ENCODE measurements around the gene ZNF22. TPM values are rescaled to one million over a fixed set of nuclear protein-coding genes. Genes with fewer than 3 reads are reported as not detected.
A peak's percentile ranks its signal among the peaks of the same experiment; 100 is the strongest.

The ZNF22 gene
- total and polyA plus RNA-seq, 2 of the 4 experiments (the other 2 are of a cell fraction): 10.6 to 12.4 TPM

- ATAC-seq (ENCODE audit: low read depth) (no peak), DNase-seq (no peak)
- dilution Hi-C loops (cut with HindIII; ENCODE audit: low sequenced_read_pairs, unreplicated experiment): no loop called here
Observed at GRCh38 chr10:44963772-44964633, 36.7 kb upstream of the ZNF22 start.

More at GRCh38 chr10:44963772-44964633, 36.7 kb upstream of the ZNF22 start:
- in situ Hi-C loops (cut with MboI; ENCODE audit: low sequenced_read_pairs) (no loop called here), intact Hi-C loops (cut with micrococcal nuclease) (no loop called here)
- peak overlapping the region; percentile 42 to 62 for H4K8ac ChIP-seq (ENCODE audit: low read depth in 2 of 2, low read length in 2 of 2)
- H3K4me3 ChIP-seq (ENCODE audit: insufficient read depth, low read depth, low read length): no peak overlapping the region
- H2AFZ ChIP-seq (replicated peaks; ENCODE audit: low read length, poor library complexity): peak overlapping the region; percentile 75
- 75% methylated on average over 7 of the region's 15 CpGs; no CpG with 5 or more reads in 1 of the 2 experiments for WGBS, 2 experiments (ENCODE audit: extremely low coverage in 2 of 2, insufficient read length in 1 of 2)
- 0 out of 2 replicates have a peak overlapping the region, but pooled peaks have one; percentile 29 for H3K14ac ChIP-seq (replicated peaks; ENCODE audit: low read depth, low read length)
- H3K27me3 ChIP-seq (ENCODE audit: control insufficient read depth, insufficient read depth, low read length): no peaks in the 10 kb centered on the region
- peak overlapping the region; percentile 21; the same call in 1 of the 3 replicates for H2BK15ac ChIP-seq (ENCODE audit: low read depth, low read length)
- no peaks in the 10 kb centered on the region for H3K9me3 ChIP-seq (ENCODE audit: control insufficient read depth, insufficient read depth, low read length)
- no peak overlapping the region for H3K56ac ChIP-seq (ENCODE audit: extremely low read depth, insufficient read depth, low read length)
- H3K36me3 ChIP-seq (ENCODE audit: control insufficient read depth, insufficient read depth, low read length): no peaks in the 10 kb centered on the region
- H2BK5ac ChIP-seq (ENCODE audit: low read depth, low read length, poor library complexity, severe bottlenecking): peak overlapping the region; percentile 6
- H2AK5ac ChIP-seq (ENCODE audit: low read depth, low read length): peak overlapping the region; percentile 22; the same call in 1 of the 2 replicates
- POLR2A ChIA-PET (ENCODE audit: unreplicated experiment): no interaction called here
- H2AK9ac ChIP-seq (replicated peaks; ENCODE audit: low read depth, low read length, poor library complexity): peak overlapping the region; percentile 6
- H2BK20ac ChIP-seq (ENCODE audit: low read depth, low read length): 0 out of 2 replicates have a peak overlapping the region, but pooled peaks have one; percentile 36
- peak overlapping the region; percentile 62 for H4K5ac ChIP-seq (ENCODE audit: low read depth, low read length)
- H3K4me2 ChIP-seq (ENCODE audit: low read depth, low read length): peak overlapping the region; percentile 27; the same call in 1 of the 2 replicates
- H3K79me1 ChIP-seq (ENCODE audit: low read depth in 1 of 2, low read length in 2 of 2): peaks cover 0 to 16% of the 10 kb centered on the region in 2 experiments; a peak in 2 of 4 replicates
- H2BK120ac ChIP-seq (ENCODE audit: low read depth, low read length): peak overlapping the region; percentile 44
- peak overlapping the region; percentile 28 for H3K18ac ChIP-seq (ENCODE audit: low read depth, low read length)
- H4K91ac ChIP-seq (ENCODE audit: insufficient read depth, low read depth, low read length): peak overlapping the region; percentile 53
- peak overlapping the region; percentile 44 for H3K4ac ChIP-seq (ENCODE audit: low read depth, low read length)
- peak overlapping the region; percentile 26; the same call in 1 of the 2 replicates for H3K27ac ChIP-seq (ENCODE audit: insufficient read depth, low read length)
- H3K4me1 ChIP-seq (ENCODE audit: control insufficient read depth, insufficient read depth, low read length): peaks cover 37% of the 10 kb centered on the region
- TF ChIP-seq BHLHE40 (IDR thresholded peaks at IDR 0.05; ENCODE audit: low read depth, low read length): no peak
- TF ChIP-seq RAD21 (IDR thresholded peaks at IDR 0.05; ENCODE audit: low read length): no peak
- no peak for TF ChIP-seq SMC3 (IDR thresholded peaks at IDR 0.05; ENCODE audit: low read depth, low read length)
- TF ChIP-seq MAFK (IDR thresholded peaks at IDR 0.05; ENCODE audit: low read depth, low read length): no peak
- TF ChIP-seq, protein P1, sequence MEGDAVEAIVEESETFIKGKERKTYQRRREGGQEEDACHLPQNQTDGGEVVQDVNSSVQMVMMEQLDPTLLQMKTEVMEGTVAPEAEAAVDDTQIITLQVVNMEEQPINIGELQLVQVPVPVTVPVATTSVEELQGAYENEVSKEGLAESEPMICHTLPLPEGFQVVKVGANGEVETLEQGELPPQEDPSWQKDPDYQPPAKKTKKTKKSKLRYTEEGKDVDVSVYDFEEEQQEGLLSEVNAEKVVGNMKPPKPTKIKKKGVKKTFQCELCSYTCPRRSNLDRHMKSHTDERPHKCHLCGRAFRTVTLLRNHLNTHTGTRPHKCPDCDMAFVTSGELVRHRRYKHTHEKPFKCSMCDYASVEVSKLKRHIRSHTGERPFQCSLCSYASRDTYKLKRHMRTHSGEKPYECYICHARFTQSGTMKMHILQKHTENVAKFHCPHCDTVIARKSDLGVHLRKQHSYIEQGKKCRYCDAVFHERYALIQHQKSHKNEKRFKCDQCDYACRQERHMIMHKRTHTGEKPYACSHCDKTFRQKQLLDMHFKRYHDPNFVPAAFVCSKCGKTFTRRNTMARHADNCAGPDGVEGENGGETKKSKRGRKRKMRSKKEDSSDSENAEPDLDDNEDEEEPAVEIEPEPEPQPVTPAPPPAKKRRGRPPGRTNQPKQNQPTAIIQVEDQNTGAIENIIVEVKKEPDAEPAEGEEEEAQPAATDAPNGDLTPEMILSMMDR (conservative IDR thresholded peaks at IDR 0.05; ENCODE audit: low read depth, low read length): no peak
- no peak for TF ChIP-seq RCOR1 (IDR thresholded peaks at IDR 0.05; ENCODE audit: insufficient replicate concordance, low read length)
- no peak for TF ChIP-seq CEBPB (IDR thresholded peaks at IDR 0.05; ENCODE audit: low read depth, low read length)
- no peak for TF ChIP-seq CHD1 (IDR thresholded peaks at IDR 0.05; ENCODE audit: low read depth, low read length)
- no peak for TF ChIP-seq USF2 (IDR thresholded peaks at IDR 0.05; ENCODE audit: low read depth, low read length)
- no peaks in the 10 kb centered on the region for H4K20me1 ChIP-seq (ENCODE audit: insufficient read depth, low read length)
- no peak overlapping the region for H3K23ac ChIP-seq (ENCODE audit: low read depth, low read length)
- no TSS peak for BruUV-seq (replicated peaks)
- H3K9me1 ChIP-seq (ENCODE audit: insufficient read depth, low read length): peaks cover 8% of the 10 kb centered on the region
- CTCF ChIA-PET: interaction anchor here (0.6 to 2.0 kb wide), 4 partner anchors 29 to 61 kb away, joined by 3 to 7 read pairs (median 6); no protein-coding TSS in a partner anchor
- H3K9ac ChIP-seq (ENCODE audit: low read depth, low read length): peak overlapping the region; percentile 3; the same call in 1 of the 2 replicates

All from IMR-90 (cell line).